Astrocyte of the spinal cord (primary cell): Measurements from ENCODE around the gene ASTN2.
"Not testable (repeated sequence)": the region's sequence is repeated elsewhere in the genome, so short reads cannot be mapped to it uniquely, and the experiment has no call there.

Experiments
- DNase-seq: peaks from one replicate; pipeline ENCODE4 v3.0.0; 2011; ENCODE audit warnings: low read depth, low spot score
- H3K4me3 ChIP-seq: 2 replicates; pipeline ENCODE4 v1.5.1; 2011; ENCODE audit warnings: low read depth, mild to moderate bottlenecking, low read length, moderate library complexity
- CTCF ChIP-seq: IDR thresholded peaks from 2 replicates; pipeline ENCODE4 v1.5.1; 2012; ENCODE audit warnings: low read depth, mild to moderate bottlenecking, low read length, inconsistent platforms
- in situ Hi-C: cut with HindIII; loops from 2 replicates; pipeline ENCODE4 v1.10.0; 2017; ENCODE audit warnings: low sequenced_read_pairs

ASTN2 gene

GRCh38 chr9:117075636-117076035, 339.2 kb downstream of the ASTN2 start:
- DNase-seq: no peak
- no peak overlapping the region for H3K4me3 ChIP-seq
- in situ Hi-C loops: no loop called here
- no peak for TF ChIP-seq CTCF

- in situ Hi-C loops: no loop called here
- DNase-seq: no peak
- H3K4me3 ChIP-seq: no peak overlapping the region
- TF ChIP-seq CTCF: no peak
Observed at GRCh38 chr9:117074784-117075520, 339.9 kb downstream of the ASTN2 start.

- in situ Hi-C loops: no loop called here
- DNase-seq: no peak
- no peak for TF ChIP-seq CTCF
- no peak overlapping the region for H3K4me3 ChIP-seq
Observed at GRCh38 chr9:117074342-117074662, 340.6 kb downstream of the ASTN2 start.

- H3K4me3 ChIP-seq: no peak overlapping the region
- in situ Hi-C loops: no loop called here
Observed at GRCh38 chr9:117073539-117074341, 341.1 kb downstream of the ASTN2 start.

GRCh38 chr9:117073071-117073470, 341.8 kb downstream of the ASTN2 start:
- no peak for TF ChIP-seq CTCF
- H3K4me3 ChIP-seq: no peak overlapping the region
- in situ Hi-C loops: no loop called here
- no peak for DNase-seq

More at GRCh38 chr9:117073539-117074341, 341.1 kb downstream of the ASTN2 start:
- peak; percentile 38 for TF ChIP-seq CTCF
- no peak for DNase-seq

GRCh38 chr9:117072216-117072615, 342.6 kb downstream of the ASTN2 start:
- no peak for TF ChIP-seq CTCF
- in situ Hi-C loops: no loop called here
- no peak for DNase-seq

GRCh38 chr9:117071673-117072207, 343.1 kb downstream of the ASTN2 start:
- H3K4me3 ChIP-seq, in situ Hi-C loops, DNase-seq: not testable (repeated sequence)

More at GRCh38 chr9:117072216-117072615, 342.6 kb downstream of the ASTN2 start:
- H3K4me3 ChIP-seq: no peak overlapping the region
